NCI-H510A (cell line): ENCODE results near the gene LRRC8C.
"Not testable (repeated sequence)": the region's sequence is repeated elsewhere in the genome, so short reads cannot be mapped to it uniquely, and the experiment has no call there.

Source experiments
- DNase-seq: peaks from one replicate; lab custom pipeline; 2025; lab: John Stamatoyannopoulos, UW

LRRC8C gene

GRCh38 chr1:89704014-89704413 lies 71.1 kb downstream of the LRRC8C start:
- no peak for DNase-seq

- not testable (repeated sequence) for DNase-seq
Measured at GRCh38 chr1:89704885-89705284, 72.0 kb downstream of the LRRC8C start.

DNA sequence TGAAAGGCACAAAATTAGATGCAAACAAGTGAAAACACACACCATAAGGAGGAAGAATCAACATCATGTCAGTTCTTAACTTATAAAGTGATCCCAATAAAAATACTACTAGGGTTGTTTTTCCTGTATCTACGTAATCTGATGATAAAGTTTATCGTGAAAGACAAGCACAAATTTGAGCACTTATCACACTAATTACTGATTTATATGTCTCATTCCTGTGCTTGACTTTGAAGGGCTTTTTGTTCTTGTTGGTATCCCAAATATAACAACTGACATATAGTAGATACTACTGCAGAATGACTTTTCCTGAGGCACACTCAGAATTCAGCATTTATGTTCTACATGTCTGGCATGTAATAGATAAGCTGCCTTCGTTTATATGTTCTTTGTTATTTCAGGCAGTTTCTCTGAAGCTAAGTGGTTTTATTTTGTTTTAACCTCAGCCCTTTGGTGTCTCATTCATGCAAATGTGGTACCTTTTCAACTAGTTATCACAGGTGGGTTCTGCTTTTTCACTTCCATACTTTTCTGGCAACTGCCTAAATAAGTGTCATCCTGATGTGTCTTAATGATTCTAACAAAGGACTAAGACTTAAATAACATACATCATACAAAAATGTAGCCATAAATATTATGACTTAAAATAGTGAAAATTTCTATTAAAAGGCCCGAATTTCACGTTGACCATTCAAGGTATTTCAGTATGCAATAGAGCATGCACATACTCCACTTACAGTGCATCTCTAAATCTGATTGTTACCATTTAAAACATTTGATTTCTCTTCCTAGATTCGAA lies 73.2 kb downstream of the LRRC8C start:
- no peak for DNase-seq

GRCh38 chr1:89706700-89707012 lies 73.7 kb downstream of the LRRC8C start:
- DNase-seq: no peak

- no peak for DNase-seq
Measured at GRCh38 chr1:89708751-89709375, 75.9 kb downstream of the LRRC8C start.

DNA sequence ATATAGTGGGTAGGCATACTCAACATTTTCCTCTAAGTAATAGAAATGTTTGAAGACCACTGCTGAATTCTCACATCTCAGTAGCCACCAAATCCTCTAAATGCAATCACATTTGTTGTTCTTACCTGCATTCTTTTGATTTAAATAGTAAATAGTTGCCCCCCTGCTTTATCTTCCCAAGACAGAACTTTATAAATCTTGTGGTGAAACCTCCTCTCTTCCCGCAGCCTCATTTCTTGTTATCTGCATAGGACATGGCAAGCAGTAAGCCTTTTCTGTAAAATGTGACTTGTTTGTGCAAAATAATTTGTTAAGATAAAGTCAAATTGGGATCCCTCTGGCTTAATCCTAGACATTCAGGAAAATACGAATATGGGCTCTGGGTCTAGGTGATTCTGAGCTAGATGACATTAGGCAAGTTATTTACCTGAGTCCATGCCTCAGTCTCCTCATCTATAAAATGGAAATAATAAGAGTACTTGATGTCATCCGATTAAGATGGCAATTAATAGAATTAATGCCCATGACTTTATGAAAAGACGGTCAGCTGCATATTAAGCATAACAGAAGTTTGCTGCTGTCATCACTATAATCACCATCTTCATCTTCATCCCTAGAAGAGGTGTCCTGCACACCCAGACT lies 77.7 kb downstream of the LRRC8C start:
- DNase-seq: no peak

DNA sequence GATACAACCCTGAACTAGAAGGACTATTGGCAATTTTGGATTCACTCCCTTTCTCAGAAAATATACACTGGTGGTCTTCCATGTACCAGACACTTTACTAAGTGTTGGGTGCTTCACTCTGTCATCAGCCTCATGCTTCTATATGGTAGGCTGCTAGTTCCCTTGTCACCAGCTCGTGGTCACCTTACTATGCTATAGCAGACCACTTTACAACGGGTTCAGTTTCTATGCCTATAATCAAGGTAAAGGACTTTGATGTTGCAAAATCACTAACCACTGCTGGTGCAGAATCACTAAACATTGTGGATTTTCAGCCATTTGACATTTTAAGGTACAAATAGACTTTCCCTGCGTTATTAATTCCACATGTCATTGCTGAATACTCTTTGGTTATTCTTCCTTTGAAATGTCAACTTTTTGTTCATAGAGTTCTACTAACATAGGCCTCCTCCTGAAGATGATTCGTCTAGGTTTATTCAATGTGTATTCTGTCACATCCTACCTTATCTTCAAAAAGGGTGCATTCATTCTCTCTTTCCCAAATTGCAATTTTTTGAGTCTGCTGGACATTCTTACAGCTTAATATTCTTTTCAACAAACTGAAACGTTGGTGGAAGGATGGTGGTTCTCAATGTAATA lies 78.3 kb downstream of the LRRC8C start:
- DNase-seq: no peak

DNA sequence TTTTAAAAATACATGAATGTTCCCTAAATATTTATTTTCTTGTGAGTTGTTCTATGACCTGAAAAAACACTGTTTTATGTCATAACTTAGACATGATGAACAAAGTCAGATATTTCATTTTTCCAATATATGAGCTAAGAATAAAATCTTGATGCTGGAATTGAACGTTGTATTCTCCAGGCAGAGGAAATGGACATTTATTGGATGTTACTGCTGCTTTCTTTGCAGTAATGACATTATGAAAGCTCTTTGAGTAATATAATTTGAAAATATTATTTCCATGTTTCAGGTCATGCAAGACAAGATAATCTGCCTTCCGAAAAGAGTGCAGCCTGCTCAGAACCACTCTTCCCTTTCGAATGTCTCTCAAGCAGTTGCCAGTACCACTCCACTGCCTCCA lies 79.5 kb downstream of the LRRC8C start:
- DNase-seq: no peak

GRCh38 chr1:89715677-89716076 lies 82.8 kb downstream of the LRRC8C start:
- no peak for DNase-seq

DNA sequence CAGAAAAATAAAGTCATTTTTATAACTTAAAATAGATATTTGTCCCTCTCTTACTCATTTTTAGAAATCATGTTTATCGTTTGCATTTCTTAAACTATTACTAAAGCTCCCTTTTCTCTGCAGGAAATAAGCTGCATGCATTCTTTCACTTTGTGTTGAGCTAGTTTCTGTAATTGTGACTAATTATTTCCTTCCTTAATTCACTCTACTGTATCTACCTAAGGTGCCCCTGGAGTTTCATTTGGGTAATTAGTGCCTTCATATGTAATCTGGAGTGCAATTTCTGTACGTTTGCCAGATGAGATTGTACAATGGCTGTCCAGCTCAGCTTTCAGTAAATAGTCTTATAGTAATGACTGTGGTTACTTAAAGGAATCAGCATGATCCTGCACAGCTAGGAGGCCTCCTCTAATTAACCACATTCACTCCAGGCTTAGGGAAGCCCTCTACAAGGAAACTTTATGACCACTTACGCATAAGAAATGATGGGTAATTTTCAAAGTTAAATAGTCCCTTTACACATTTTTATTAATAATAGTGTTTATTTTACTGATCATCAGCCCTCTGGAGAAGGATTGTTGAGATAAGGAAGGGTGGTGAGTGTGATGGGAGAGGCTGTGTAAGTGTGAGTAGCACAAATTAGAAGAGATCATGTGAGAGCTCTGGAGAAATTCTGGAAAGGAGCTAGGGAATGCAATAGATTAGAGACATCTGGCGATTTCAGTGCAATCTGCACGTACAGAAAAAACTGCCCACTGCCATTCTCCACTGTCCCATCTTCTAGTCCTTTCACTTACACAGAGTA lies 86.8 kb downstream of the LRRC8C start:
- no peak for DNase-seq

DNA sequence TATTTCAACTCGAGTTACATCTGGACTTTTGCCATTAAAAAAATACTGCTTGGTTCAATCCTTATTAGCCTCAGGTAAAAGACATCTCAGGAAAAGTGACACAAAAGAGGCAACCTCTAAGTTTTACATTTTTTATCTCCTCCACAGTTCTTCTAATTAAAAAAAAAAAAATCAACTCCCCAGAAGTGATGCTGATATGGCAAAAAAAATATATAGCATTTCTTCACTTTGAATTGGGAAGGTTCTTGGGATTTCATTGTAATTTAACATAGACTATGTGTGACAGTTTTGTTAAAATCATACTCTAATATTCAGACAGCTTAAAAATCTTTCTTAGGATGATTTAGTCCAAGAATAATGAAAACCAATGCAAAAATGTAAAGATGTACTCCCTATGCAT lies 87.9 kb downstream of the LRRC8C start:
- no peak for DNase-seq

- no peak for DNase-seq
Measured at GRCh38 chr1:89721351-89721750, 88.4 kb downstream of the LRRC8C start.

GRCh38 chr1:89723144-89723543 lies 90.2 kb downstream of the LRRC8C start:
- no peak for DNase-seq

DNA sequence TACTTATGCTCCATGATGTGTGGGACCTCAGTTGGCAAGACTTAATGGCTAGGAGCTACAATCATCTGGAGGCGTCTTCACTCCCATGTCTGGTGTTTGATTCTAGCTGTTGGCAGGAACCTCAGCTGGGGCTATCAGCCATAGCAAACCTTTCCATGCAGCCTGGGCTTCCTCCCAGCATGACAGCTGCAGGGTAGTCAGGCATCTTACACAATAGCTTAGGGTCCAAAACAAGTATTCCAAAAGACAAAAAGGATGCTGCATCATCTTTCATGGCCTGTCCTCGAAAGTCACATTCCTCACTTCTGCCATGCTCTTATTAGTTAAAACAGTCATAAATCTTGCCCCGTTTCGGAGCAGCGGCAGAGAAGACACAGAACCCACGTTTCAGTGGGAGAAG lies 90.9 kb downstream of the LRRC8C start:
- DNase-seq: no peak

- DNase-seq: no peak
Measured at GRCh38 chr1:89724369-89725010, 91.6 kb downstream of the LRRC8C start.

DNA sequence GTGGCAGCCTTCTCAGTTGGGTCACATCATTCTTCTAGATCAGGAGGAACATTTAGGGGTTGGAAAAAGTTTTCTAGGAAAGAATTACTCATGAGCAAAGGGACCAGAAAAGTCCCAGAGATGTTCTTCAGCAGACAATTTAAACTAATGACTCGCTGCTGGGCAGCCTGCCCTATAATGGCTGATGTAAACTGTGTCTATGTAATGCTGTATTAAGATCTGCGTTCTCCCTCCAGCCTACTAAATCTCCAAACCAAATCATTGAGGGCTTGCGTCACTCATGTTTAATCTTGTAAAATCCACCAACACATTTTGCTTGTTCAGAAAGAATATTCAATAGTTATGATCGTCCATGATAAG lies 92.1 kb downstream of the LRRC8C start:
- DNase-seq: no peak

- DNase-seq: no peak
Measured at GRCh38 chr1:89725631-89726030, 92.7 kb downstream of the LRRC8C start.

- no peak for DNase-seq
Measured at GRCh38 chr1:89727517-89728312, 94.8 kb downstream of the LRRC8C start.

DNA sequence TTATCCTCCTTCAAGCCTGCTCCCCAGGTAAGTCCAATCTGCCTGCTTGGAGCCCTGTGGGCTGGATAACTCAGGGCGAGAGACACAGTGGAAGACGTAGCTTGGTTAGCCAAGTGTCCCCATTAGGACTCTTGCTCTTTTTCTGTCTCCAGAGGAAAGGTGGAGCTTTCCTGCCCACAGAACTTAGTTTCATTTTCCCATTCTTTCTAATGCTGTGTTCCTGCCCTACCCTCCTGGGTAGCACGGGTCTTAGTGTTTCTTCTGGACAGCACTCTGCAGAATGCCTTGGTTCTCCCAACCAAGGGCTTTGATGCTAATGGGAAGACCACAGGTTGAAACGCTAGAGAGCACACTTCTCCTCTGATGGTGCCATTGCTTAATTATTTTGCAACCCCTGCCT lies 95.5 kb downstream of the LRRC8C start:
- no peak for DNase-seq

GRCh38 chr1:89732206-89732605 lies 99.3 kb downstream of the LRRC8C start:
- DNase-seq: no peak
